GM12801 (cell line): ENCODE data around the gene HOXA13.

ENCODE experiments used
- CTCF ChIP-seq: IDR thresholded peaks from one replicate; pipeline ENCODE4 v1.5.1; 2011; ENCODE audit warnings: control low read depth; ENCODE audit not compliant: insufficient read length; ENCODE audit errors: extremely low read depth

Gene HOXA13

GRCh38 chr7:27214239-27214950 is 14.5 kb upstream of the HOXA13 start:
- no peak for TF ChIP-seq CTCF

GRCh38 chr7:27213433-27214238 is 13.7 kb upstream of the HOXA13 start:
- no peak for TF ChIP-seq CTCF

- no peak for TF ChIP-seq CTCF
Observed at GRCh38 chr7:27212497-27213432, 12.9 kb upstream of the HOXA13 start.

- no peak for TF ChIP-seq CTCF
Observed at GRCh38 chr7:27211764-27212204, 11.9 kb upstream of the HOXA13 start.

GRCh38 chr7:27211084-27211446 is 11.2 kb upstream of the HOXA13 start:
- TF ChIP-seq CTCF = no peak

- no peak for TF ChIP-seq CTCF
Observed at GRCh38 chr7:27210441-27211083, 10.7 kb upstream of the HOXA13 start.
